GM18951 (cell line): Measurements from ENCODE around the gene OSER1.
"Not testable (repeated sequence)": the region's sequence is repeated elsewhere in the genome, so short reads cannot be mapped to it uniquely, and the experiment has no call there.

Experiments
- POLR2A ChIP-seq: IDR thresholded peaks from 4 replicates; pipeline ENCODE4 v1.6.1; 2011; ENCODE audit warnings: mild to moderate bottlenecking; ENCODE audit not compliant: insufficient read length, insufficient read depth; ENCODE audit errors: extremely low read depth
- in situ Hi-C: fragments of 300-500 bp; cut with MboI; formaldehyde crosslinking; loops from one replicate; pipeline ENCODE4 v1.12.0; 2022; ENCODE audit warnings: low sequenced_read_pairs, mixed read lengths, inconsistent platforms; ENCODE audit not compliant: unreplicated experiment

Gene OSER1

GRCh38 chr20:44234566-44235317 is 24.2 kb upstream of the OSER1 start:
- no peak for TF ChIP-seq POLR2A
- in situ Hi-C loops = no loop called here

DNA sequence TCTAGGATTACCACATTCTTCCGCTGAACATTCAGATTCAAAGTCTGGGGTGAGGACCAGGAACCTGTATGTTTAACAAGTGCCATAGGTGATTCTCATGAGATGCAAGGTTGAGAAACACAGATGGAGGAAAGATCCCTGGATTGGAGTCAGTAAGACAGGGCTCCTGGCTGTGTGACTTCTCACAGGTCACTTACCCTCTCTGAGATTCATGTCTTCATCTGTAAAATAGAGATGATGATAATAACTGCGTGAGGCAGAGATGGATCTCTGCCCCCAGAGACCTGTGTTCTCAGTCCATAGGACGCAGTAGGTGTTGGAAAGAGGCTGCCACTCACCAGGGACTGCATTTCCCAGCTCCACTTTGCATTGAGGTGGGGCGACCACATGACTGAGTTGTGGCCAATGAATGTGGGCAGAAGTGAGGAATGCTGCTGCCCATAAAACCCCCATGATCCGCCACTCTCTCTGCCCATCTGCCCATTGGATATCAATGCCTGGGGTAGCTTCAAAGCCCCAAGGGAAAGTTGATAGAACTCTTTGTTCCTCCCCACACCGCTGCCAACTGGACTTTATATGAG is 23.0 kb upstream of the OSER1 start:
- in situ Hi-C loops = no loop called here

DNA sequence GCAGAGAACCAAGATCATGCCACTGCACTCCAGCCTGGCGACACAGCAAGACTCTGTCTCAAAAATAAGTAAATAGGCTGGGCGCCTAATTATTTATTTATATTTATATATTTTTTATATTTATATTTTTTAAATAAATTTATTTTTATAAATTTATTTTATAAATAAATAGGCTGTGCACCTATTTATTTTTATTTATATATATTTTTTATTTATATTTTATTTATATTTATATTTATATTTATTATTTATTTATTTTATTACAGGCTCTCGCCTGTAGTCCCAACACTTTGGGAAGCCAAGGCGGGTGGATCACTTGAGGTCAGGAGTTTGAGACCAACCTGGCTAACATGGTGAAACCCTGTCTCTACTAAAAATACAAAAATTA is 21.9 kb upstream of the OSER1 start:
- in situ Hi-C loops = not testable (repeated sequence)

More for the DNA sequence above, 23.0 kb upstream of the OSER1 start:
- no peak for TF ChIP-seq POLR2A

- TF ChIP-seq POLR2A = no peak
- in situ Hi-C loops = no loop called here
Observed at GRCh38 chr20:44231713-44232468, 21.3 kb upstream of the OSER1 start.

- in situ Hi-C loops = no loop called here
- TF ChIP-seq POLR2A = no peak
Observed at GRCh38 chr20:44231193-44231592, 20.6 kb upstream of the OSER1 start.

DNA sequence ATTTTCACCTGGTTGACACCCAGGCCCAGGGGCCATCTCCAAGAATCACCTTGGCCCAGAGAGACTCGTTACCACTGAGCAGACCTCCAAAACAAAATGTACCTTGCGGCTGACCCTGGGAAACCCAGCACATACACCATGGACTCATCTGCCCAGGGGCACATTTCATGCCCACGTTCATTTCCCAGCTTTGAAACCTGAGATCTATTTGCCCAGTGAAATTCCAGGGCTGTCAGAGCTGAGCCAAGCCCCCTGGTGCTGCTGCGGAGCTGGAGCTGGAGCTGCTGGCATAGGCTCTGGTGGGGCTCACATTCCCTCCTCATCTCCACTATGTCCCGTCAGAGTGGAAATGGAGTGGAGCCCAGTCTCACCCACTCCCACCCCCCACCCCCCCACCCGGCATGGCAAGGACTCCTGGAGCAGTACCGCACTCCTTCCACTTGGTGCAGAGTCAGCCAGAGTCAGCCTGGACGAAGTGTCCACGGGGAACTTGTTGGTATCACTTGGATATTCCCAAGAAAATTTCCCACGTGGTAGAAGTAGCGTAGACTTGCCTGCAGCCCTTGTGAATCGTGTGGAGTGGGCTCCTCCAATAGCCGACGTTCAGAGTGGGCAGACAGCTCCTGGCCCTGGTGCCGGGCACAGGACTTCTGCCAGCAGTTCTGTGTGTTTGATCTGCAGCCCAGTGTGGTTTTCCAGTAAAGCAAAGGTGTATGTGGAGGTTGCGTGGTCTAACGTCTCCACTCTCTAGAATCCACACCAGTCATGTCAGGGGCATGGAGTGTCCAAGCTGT is 18.1 kb upstream of the OSER1 start:
- in situ Hi-C loops = no loop called here

DNA sequence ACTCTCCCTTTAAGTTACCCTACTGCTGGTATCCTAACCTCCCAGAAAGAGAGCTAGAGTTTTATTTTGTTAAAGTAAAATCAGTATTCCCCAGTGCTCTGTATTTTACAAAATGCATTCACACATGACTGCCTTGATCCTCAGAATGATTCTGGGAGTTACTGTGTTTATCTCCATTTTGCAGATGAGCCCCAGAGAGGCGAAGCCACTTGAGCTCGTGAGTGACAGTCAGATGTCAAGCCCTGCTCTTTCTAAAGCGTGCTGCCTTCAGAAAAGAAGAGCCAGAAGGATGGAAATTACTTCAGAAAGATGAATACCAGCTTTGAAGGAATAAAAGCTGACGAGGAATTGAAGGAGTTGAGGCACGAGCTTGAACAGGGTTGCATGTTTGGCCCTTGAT is 14.1 kb upstream of the OSER1 start:
- no peak for TF ChIP-seq POLR2A
- in situ Hi-C loops = no loop called here

More for the DNA sequence above, 18.1 kb upstream of the OSER1 start:
- no peak for TF ChIP-seq POLR2A

DNA sequence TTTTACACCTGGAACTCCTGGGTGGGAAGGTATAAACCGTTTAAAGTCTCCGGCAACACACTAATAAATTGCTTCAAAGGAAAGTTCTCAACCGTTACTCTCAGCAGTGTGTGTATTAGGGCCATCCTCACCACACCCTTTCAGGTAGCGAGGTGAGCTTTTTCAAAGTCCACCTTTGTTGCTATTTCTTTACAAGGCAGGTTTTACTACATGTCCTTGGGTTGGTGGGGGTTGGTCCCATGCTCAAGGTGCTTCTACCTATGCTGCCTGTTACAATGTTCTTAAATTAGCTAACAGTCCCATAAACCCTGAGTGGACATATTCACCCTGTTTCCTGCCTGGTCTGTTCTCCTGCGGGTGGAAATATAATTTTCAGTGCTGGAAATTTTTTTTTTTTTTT is 13.2 kb upstream of the OSER1 start:
- in situ Hi-C loops = no loop called here
- TF ChIP-seq POLR2A = no peak

DNA sequence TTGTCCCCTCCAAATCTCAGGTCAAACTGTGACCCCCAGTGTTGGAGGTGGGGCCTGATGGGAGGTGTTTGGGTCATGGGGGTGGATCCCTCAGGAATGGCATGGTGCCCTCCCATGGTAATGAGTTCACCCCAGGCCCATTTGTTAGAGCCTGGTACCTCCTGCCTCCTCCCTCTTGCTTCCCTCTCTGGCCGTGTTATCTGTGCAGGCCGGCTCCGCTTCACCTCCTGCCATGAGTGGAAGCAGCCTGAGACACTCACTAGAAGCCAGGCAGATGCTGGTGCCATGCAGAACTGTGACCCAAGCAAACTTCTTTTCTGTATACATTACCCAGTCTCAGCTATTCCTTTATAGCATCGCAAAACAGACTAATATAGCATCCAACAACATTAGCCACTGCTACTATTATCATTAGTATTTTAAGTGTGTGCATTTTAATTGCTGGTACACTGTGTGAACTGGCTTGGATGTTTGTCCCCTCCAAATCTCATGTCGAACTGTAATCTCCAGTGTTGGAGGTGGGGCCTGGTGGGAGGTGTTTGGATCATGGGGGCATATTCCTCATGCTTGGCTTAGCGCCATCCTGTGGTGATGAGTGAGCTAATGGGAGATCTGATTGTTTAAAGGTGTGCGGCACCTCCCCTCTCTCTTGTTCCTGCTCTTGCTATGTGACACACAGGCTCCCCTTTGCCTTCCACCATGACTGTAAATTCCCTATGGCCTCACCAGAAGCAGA is 12.2 kb upstream of the OSER1 start:
- no peak for TF ChIP-seq POLR2A
- in situ Hi-C loops = no loop called here

- no peak for TF ChIP-seq POLR2A
- in situ Hi-C loops = no loop called here
Observed at GRCh38 chr20:44222027-44222426, 11.5 kb upstream of the OSER1 start.

GRCh38 chr20:44221368-44221954 is 10.9 kb upstream of the OSER1 start:
- in situ Hi-C loops = no loop called here

DNA sequence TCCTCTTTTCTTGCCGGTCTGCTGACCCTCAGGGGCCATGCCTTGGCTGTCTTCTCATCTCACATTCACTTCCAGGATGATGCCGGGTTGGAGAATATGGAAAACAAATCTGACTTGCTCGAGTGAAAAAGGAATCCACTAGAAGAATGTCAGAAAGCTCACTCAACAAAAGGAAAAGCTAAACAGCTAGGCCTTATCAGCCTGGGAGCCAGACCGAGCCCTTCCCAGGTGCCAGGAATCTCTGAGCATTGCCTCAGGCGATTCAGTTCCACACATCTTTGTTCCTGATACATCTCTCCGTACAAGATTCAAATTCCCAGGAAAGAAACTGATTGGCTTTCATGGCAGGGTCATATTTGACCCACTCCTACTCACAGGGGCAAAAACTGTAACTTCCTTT is 9.2 kb upstream of the OSER1 start:
- in situ Hi-C loops = loop anchor here (5.0 kb wide), 1 partner anchor 93 kb away; the partner anchor contains the start of gene FITM2
- no peak for TF ChIP-seq POLR2A

More at GRCh38 chr20:44221368-44221954, 10.9 kb upstream of the OSER1 start:
- no peak for TF ChIP-seq POLR2A

DNA sequence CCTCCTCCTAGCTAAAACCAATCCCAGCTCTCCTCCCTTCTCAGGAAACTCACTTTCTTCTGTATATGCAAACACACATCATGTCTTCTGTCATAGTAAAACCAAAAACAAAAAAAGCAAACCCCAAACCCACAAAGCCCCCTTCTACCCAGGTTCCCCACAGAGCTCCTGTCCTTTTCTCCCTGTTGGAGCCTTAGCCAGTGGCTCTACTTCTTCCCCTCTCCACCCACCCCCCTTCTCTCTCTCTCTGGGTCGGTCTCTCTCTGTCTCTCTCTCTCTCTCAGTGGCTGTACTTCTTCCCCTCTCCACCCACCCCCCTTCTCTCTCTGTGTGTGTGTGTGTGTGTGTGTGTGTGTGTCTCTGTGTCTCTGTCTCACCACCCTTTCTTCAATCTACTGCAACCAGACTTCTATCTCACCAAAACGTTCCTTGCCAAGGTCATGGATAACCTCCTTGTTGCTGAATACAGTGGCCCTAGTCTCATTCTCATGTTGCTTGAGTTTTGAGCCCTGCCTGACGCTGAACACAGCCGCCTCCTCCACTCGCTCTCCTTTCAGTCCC is 8.7 kb upstream of the OSER1 start:
- in situ Hi-C loops = loop anchor here (5.0 kb wide), 1 partner anchor 93 kb away; the partner anchor contains the start of gene FITM2
- no peak for TF ChIP-seq POLR2A
